CD14-positive monocyte (primary cell): ENCODE measurements around the gene C3orf33. TPM values are rescaled to one million over a fixed set of nuclear protein-coding genes. Genes with fewer than 3 reads are reported as not detected.

Experiments used
- DNase-seq, 3 donors: peaks; one replicate each; pipeline ENCODE4 v3.0.0-alpha.2; 2011 to 2022
- H2AFZ ChIP-seq: 2 replicates; pipeline ENCODE4 v1.6.0; 2012; ENCODE audit warnings: mild to moderate bottlenecking, low read depth, low read length, inconsistent platforms; ENCODE audit not compliant: insufficient read depth, poor library complexity, severe bottlenecking
- H3K27ac ChIP-seq, 2 donors: 1 replicate in 1 of 2; 2 replicates in 1 of 2; pipeline ENCODE4 v1.5.1; 2012 to 2013; ENCODE audit warnings: low read length in 2 of 2, control low read depth in 1 of 2, inconsistent platforms in 1 of 2, low read depth in 1 of 2, mild to moderate bottlenecking in 1 of 2
- H3K27me3 ChIP-seq, 2 donors: one replicate each; pipeline versions ENCODE4 v1.6.0 to v1.6.1; 2011 to 2013; ENCODE audit warnings: low read length in 2 of 2; ENCODE audit not compliant: control insufficient read depth in 2 of 2, insufficient read depth in 2 of 2
- H3K36me3 ChIP-seq, 2 donors: replicated peaks in 1 of 2; 1 replicate in 1 of 2; 2 replicates in 1 of 2; pipeline versions ENCODE4 v1.5.1 to v1.6.1; 2012 to 2013; ENCODE audit warnings: low read length in 2 of 2, control low read depth in 1 of 2, inconsistent platforms in 1 of 2, mild to moderate bottlenecking in 1 of 2; ENCODE audit not compliant: insufficient read depth in 2 of 2, control insufficient read depth in 1 of 2
- H3K4me1 ChIP-seq, 2 donors: 1 replicate in 1 of 2; 2 replicates in 1 of 2; pipeline versions ENCODE4 v1.5.1 to v1.6.1; 2012 to 2013; ENCODE audit warnings: low read length in 2 of 2, control low read depth in 1 of 2, inconsistent platforms in 1 of 2, mild to moderate bottlenecking in 1 of 2, moderate library complexity in 1 of 2; ENCODE audit not compliant: insufficient read depth in 2 of 2, control insufficient read depth in 1 of 2
- H3K4me2 ChIP-seq: replicated peaks from 2 replicates; pipeline ENCODE3; 2012; ENCODE audit warnings: low read length, moderate library complexity, mild to moderate bottlenecking; ENCODE audit not compliant: poor library complexity, severe bottlenecking; ENCODE audit errors: extremely low read depth
- H3K4me3 ChIP-seq, 3 experiments: fragments of 200-600 bp in 1 of 3; sonication (generic) in 1 of 3; replicated peaks in 1 of 3; 1 replicate in 2 of 3; 2 replicates in 1 of 3; pipeline ENCODE4 v1.5.1; 2011 to 2013; ENCODE audit warnings: low read length in 3 of 3, mild to moderate bottlenecking in 3 of 3, control low read depth in 2 of 3, low read depth in 2 of 3, inconsistent platforms in 1 of 3, moderate library complexity in 1 of 3
- H3K79me2 ChIP-seq: 2 replicates; pipeline ENCODE4 v1.6.0; 2012; ENCODE audit warnings: mild to moderate bottlenecking, control low read depth, inconsistent platforms, low read length, moderate library complexity; ENCODE audit not compliant: insufficient read depth
- H3K9ac ChIP-seq: 2 replicates; pipeline ENCODE4 v1.6.0; 2017; ENCODE audit warnings: low read length, mild to moderate bottlenecking; ENCODE audit not compliant: insufficient read depth, poor library complexity, severe bottlenecking
- H3K9me3 ChIP-seq, 2 donors: replicated peaks in 1 of 2; 1 replicate in 1 of 2; 2 replicates in 1 of 2; pipeline versions ENCODE4 v1.5.1 to v1.6.1; 2012 to 2013; ENCODE audit warnings: low read length in 2 of 2, control low read depth in 1 of 2; ENCODE audit not compliant: control insufficient read depth in 1 of 2, insufficient read depth in 1 of 2
- H4K20me1 ChIP-seq: 2 replicates; pipeline ENCODE4 v1.6.0; 2012; ENCODE audit warnings: mild to moderate bottlenecking, low read length, control low read depth, moderate library complexity; ENCODE audit not compliant: insufficient read depth
- H3K27ac Mint-ChIP-seq, 7 donors: one replicate each; pipeline ENCODE4 v1.8.0; 2020; ENCODE audit warnings: mild to moderate bottlenecking in 7 of 7, mixed read lengths in 7 of 7, moderate library complexity in 6 of 7, inconsistent platforms in 2 of 7
- H3K27me3 Mint-ChIP-seq, 3 donors: one replicate each; pipeline ENCODE4 v1.8.0; 2021 to 2022; ENCODE audit warnings: low read depth in 3 of 3, mild to moderate bottlenecking in 3 of 3, mixed read lengths in 3 of 3, moderate library complexity in 3 of 3, inconsistent platforms in 1 of 3
- H3K36me3 Mint-ChIP-seq, 2 donors: one replicate each; pipeline ENCODE4 v1.8.0; 2020; ENCODE audit warnings: mixed read lengths in 2 of 2, inconsistent platforms in 1 of 2, mild to moderate bottlenecking in 1 of 2
- H3K4me1 Mint-ChIP-seq: one replicate; pipeline ENCODE4 v1.8.0; 2020; ENCODE audit warnings: mild to moderate bottlenecking, mixed read lengths
- H3K4me3 Mint-ChIP-seq, 2 donors: one replicate each; pipeline ENCODE4 v1.8.0; 2020; ENCODE audit warnings: mild to moderate bottlenecking in 2 of 2, mixed read lengths in 2 of 2, moderate library complexity in 1 of 2
- H3K9me3 Mint-ChIP-seq, 7 donors: one replicate each; pipeline ENCODE4 v1.8.0; 2020 to 2022; ENCODE audit warnings: mixed read lengths in 7 of 7, mild to moderate bottlenecking in 6 of 7, moderate library complexity in 6 of 7, inconsistent platforms in 2 of 7
- WGBS: methylation state at CpG from one replicate; pipeline ENCODE4 v1.1.5; 2013; ENCODE audit warnings: missing lambda C conversion rate; ENCODE audit not compliant: insufficient coverage; 5-methylcytosine and 5-hydroxymethylcytosine counted together
- intact Hi-C, 2 donors: fragments of 100-400 bp; cut with micrococcal nuclease; formaldehyde crosslinking; loops; one replicate each; pipeline versions ENCODE4 v1.15.0 to v1.15.1; 2023
- polyA plus RNA-seq, 3 donors: library from polyadenylated mRNA; depleted of rRNA in 1 of 3; unstranded in 2 of 3; stranded (reverse) in 1 of 3; fragments of 300-500 nt in 2 of 3; fragments of >200 nt in 1 of 3; fragmentation: Illumina TruSeq in 2 of 3; gene quantifications; 1 replicate in 2 of 3; 2 replicates in 1 of 3; pipeline ENCODE4 v1.2.3, GENCODE V29; 2012 to 2021
- TF ChIP-seq, protein P1 (sequence below): fragments of 200-600 bp; IDR thresholded peaks from one replicate; pipeline ENCODE4 v1.8.0; 2022; ENCODE audit warnings: antibody characterized with exemption, mild to moderate bottlenecking

The C3orf33 gene
- polyA plus RNA-seq, 3 donors, result 0.34 to 0.97 (median 0.49) TPM

DNA sequence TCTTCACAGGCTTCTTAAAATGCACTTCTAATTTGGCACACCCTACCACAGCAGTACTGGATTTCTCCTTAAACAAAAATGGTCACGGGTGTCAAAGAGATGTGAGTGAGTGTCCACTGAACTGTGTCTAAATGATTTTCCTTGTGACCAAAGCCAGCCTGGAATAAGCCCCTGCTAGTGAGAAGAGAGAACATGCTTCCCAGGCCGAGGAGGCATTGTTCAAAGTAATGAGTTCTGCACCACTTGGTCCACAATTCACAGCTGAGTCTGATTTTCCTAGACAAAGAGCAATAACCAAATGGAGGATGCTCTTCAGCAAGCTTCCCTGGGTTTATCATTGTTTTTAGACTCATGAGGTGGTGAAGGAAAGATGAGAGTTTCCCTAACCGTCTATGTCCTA lies 65.0 kb downstream of the C3orf33 start:
- Histone ChIP-seq H3K9ac (no peak overlapping the region), H3K4me1 (peaks cover 27 to 29% of the 10 kb centered on the region in 2 donors), H2AFZ (peak overlapping the region; percentile 11), H4K20me1 (no peaks in the 10 kb centered on the region), H3K4me2 (no peak overlapping the region), H3K79me2 (no peaks in the 10 kb centered on the region), H3K4me3 (no peak overlapping the region), H3K27me3 (peaks cover 24 to 37% of the 10 kb centered on the region in 2 donors), H3K9me3 (no peaks in the 10 kb centered on the region), H3K27ac (no peak overlapping the region), H3K36me3 (no peaks in the 10 kb centered on the region)
- Mint-ChIP-seq H3K4me1 (peaks cover 34% of the 10 kb centered on the region), H3K4me3 (no peak overlapping the region), H3K36me3 (peaks cover 0 to 2% of the 10 kb centered on the region in 2 donors), H3K27me3 (peaks cover 36 to 39% (median 39%) of the 10 kb centered on the region in 3 donors), H3K9me3 (peaks cover 0 to 10% (median 5%) of the 10 kb centered on the region in 7 donors), H3K27ac (no peak overlapping the region)
- intact Hi-C loops, result no loop called here
- no peak for DNase-seq
- TF ChIP-seq, protein P1, sequence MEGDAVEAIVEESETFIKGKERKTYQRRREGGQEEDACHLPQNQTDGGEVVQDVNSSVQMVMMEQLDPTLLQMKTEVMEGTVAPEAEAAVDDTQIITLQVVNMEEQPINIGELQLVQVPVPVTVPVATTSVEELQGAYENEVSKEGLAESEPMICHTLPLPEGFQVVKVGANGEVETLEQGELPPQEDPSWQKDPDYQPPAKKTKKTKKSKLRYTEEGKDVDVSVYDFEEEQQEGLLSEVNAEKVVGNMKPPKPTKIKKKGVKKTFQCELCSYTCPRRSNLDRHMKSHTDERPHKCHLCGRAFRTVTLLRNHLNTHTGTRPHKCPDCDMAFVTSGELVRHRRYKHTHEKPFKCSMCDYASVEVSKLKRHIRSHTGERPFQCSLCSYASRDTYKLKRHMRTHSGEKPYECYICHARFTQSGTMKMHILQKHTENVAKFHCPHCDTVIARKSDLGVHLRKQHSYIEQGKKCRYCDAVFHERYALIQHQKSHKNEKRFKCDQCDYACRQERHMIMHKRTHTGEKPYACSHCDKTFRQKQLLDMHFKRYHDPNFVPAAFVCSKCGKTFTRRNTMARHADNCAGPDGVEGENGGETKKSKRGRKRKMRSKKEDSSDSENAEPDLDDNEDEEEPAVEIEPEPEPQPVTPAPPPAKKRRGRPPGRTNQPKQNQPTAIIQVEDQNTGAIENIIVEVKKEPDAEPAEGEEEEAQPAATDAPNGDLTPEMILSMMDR, result no peak
- WGBS, result 100% methylated on average over 1 of the region's 3 CpGs

DNA sequence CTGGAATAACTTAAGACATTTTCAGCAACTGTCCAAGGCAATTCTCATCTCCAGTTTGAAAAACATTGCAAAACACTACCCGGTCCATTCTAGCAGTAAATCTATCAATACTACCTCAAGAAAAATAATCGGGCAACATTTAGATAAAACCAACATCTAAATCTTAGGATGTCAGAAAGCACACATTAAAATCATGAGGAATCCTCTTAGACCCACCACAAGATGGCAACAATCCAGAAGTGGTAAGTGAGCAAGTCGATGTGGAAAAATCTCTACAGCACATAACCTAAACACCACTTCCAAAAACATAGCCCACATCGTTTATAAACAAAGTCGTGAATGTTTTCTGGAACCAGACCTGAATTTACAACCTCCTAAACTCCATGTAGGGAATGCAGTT lies 66.9 kb downstream of the C3orf33 start:
- no peak overlapping the region for H3K4me2 ChIP-seq
- no peak overlapping the region for H3K27ac ChIP-seq
- H3K27me3 ChIP-seq, result peaks cover 14 to 18% of the 10 kb centered on the region in 2 donors
- no peak overlapping the region for H3K4me3 Mint-ChIP-seq
- no peaks in the 10 kb centered on the region for H4K20me1 ChIP-seq
- peaks cover 17 to 20% (median 20%) of the 10 kb centered on the region in 3 donors for H3K27me3 Mint-ChIP-seq
- no peaks in the 10 kb centered on the region for H3K36me3 ChIP-seq
- H3K27ac Mint-ChIP-seq, result no peak overlapping the region
- H3K79me2 ChIP-seq, result no peaks in the 10 kb centered on the region
- H2AFZ ChIP-seq, result no peak overlapping the region
- DNase-seq, result no peak
- no peak overlapping the region for H3K9ac ChIP-seq
- TF ChIP-seq, protein P1, result no peak
- intact Hi-C loops, result no loop called here
- no peak overlapping the region for H3K4me3 ChIP-seq
- no peaks in the 10 kb centered on the region for H3K9me3 ChIP-seq
- 50% methylated on average over 1 of the region's 5 CpGs for WGBS
- no peaks in the 10 kb centered on the region for H3K36me3 Mint-ChIP-seq
- H3K4me1 ChIP-seq, result peaks cover 11 to 12% of the 10 kb centered on the region in 2 donors
- H3K4me1 Mint-ChIP-seq, result peaks cover 15% of the 10 kb centered on the region
- peaks cover 0 to 8% (median 0%) of the 10 kb centered on the region in 7 donors for H3K9me3 Mint-ChIP-seq
